Epithelial cell of esophagus (primary cell): ENCODE data around the gene SHQ1.

Source experiments
- DNase-seq: peaks from one replicate; pipeline ENCODE4 v3.0.0; 2010; ENCODE audit warnings: low read depth
- H3K4me3 ChIP-seq: 2 replicates; pipeline ENCODE4 v1.5.1; 2011; ENCODE audit warnings: mild to moderate bottlenecking, low read length, control low read depth
- CTCF ChIP-seq: IDR thresholded peaks from 2 replicates; pipeline ENCODE4 v1.5.1; 2011; ENCODE audit warnings: low read depth, mild to moderate bottlenecking, low read length, control low read depth, inconsistent platforms; ENCODE audit not compliant: insufficient read depth; ENCODE audit errors: missing control alignments

Gene SHQ1

DNA sequence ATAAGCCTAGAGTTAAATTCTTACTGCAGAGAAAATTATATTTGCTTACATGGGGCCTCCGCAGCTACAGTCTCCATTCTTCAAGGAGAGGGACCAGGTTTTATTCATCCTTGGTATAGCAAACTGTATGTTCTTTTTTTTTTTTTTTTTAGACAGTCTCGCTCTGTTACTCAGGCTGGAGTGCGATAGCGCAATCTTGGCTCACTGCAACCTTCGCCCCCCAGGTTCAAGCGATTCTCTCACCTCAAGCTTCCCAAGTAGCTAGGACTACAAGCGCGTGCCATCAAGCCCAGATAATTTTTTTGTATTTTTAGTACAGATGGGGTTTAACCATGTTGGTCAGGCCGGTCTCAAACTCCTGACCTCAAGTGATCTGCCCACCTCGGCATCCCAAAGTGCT lies 2.1 kb downstream of the SHQ1 start:
- TF ChIP-seq CTCF, result no peak
- no peak overlapping the region for H3K4me3 ChIP-seq

DNA sequence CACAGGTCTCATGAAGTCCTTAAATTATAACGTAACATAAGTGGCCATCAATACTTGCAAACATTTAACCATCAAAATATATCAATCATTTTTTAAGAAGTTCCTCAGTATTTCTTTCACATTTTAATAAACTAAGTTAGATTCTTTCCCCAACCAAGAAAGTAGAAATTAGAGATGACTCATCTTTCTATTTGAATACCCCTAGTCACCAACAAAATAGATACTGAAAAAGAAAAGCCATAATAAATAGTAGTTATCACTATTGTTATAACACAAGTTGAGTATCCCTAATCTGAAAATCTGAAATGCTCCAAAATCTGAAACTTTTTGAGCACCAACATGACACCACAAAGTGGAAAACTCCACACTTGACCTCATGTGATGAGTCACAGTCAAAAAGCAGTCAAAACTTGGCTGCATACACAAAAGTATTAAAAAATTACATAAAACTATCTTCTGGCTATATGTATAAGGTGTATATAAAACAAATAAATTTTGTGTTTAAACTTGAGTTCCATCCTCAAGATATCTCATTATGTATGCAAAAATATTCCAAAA lies 3.7 kb downstream of the SHQ1 start:
- DNase-seq, result no peak
- TF ChIP-seq CTCF, result no peak
- no peak overlapping the region for H3K4me3 ChIP-seq

More for the DNA sequence above, 2.1 kb downstream of the SHQ1 start:
- no peak for DNase-seq

DNA sequence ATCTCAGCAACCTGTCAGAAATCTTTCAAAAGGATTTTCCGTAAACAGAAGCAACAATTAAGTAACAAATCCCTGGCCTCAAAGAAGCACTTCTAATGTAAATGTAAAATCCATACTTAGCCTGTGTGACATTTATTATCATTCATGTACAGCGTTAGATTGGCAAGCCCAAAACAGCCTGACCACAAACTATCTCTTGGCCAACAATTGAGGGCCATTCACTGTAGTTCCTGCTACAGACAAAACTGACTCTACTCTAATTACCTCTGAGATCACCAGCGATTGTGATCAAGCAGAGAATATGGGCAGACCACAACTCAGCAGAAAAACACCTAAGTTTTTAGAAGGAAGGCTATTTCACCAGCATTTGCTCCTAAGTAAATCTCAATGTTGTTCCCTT lies 9.2 kb downstream of the SHQ1 start:
- no peak for DNase-seq
- TF ChIP-seq CTCF, result no peak
- no peak overlapping the region for H3K4me3 ChIP-seq

GRCh38 chr3:72836923-72837322 lies 11.3 kb downstream of the SHQ1 start:
- no peak overlapping the region for H3K4me3 ChIP-seq
- no peak for TF ChIP-seq CTCF
- no peak for DNase-seq

DNA sequence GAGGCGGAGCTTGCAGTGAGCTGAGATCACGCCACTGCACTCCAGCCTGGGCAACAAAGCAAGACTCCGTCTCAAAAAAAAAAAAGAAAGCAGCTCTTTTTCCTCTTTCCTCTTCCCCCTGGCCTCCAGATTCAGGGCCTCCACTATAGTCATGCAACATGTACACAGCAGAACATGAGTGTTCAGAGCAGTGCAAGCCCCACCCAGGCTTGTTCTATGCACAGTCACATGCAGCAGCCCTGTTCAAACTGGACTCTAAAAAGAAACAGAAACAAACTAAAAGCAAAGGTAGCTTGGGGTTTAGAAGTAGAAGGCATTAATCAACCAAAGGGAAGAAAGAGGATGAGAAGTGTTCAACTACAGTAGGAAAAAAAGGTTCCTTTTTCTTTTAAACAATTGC lies 11.8 kb downstream of the SHQ1 start:
- no peak for DNase-seq
- no peak for TF ChIP-seq CTCF

GRCh38 chr3:72830452-72831223 lies 17.6 kb downstream of the SHQ1 start:
- TF ChIP-seq CTCF, result no peak
- no peak for DNase-seq
- H3K4me3 ChIP-seq, result no peak overlapping the region

More for the DNA sequence above, 11.8 kb downstream of the SHQ1 start:
- no peak overlapping the region for H3K4me3 ChIP-seq

DNA sequence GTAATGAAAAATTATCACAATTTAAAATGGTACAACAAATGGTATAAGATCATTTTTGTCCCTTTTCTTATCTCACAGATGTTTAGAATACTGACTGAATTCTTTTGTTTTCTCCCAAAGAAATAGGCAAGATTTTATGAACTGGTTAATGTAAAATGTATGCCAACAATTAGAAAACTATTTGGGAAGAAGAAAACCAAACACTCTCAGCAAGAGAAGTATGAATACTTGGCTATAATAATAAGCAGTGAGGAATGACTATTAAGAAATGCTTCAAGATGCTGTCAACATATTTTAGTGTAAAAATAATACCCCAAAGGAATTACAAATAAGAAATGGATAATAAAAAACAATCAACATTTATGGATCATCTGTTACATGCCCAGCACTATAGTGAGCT lies 18.5 kb downstream of the SHQ1 start:
- H3K4me3 ChIP-seq, result no peak overlapping the region
- no peak for TF ChIP-seq CTCF
- DNase-seq, result no peak
